ENCODE data around the gene AKR1C8. TPM values are rescaled to one million over a fixed set of nuclear protein-coding genes. Genes with fewer than 3 reads are reported as not detected.

AKR1C8 gene
- total and polyA plus RNA-seq, 12 donors, result 0.04 to 0.51 (median 0.39) TPM; not detected in 9

DNA sequence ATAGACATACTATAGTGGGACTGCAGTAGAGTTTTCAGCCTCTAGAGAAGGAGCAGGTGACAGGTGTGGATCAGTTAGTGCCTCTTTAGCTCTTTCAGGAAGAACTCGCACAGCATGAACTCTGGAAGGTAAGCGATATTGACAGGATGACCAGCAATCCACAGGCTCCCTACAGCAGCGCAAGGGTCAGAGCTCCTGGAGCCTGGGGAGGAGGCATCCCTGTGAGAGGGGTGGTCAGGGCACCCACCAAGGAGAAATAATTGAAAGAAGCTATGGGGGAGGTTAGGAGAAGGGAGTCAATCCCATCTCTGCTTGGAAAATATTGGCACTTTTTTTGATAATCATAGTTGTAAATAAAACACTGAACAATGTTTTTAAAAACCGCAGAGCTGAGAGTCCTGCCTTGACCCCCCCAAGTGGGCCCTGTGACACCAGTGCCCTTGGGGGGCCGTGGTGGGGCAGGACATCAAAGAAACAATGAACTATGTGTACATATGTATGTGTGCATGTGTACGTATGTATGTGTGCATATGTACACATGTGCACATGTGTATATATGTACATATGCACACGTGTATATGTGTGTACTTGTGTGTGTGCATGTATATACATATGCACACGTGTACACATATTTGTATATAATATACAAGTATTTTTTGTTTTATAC is 77.0 kb downstream of the AKR1C8 start:
- Histone ChIP-seq H3K36me3 (peaks cover 0 to 59% (median 15%) of the 10 kb centered on the region in 9 donors), H3K9me3 (peaks cover 0 to 5% (median 0%) of the 10 kb centered on the region in 11 donors), H3K4me3 (no peak overlapping the region), H3K27ac (no peak overlapping the region), H3K27me3 (no peaks in the 10 kb centered on the region), H3K4me1 (peaks cover 0 to 3% (median 0%) of the 10 kb centered on the region in 9 donors)
- intact Hi-C loops (cut with DNase I), result loop anchor here in 2 of 10 donors (1.0 to 10.0 kb wide), 2 partner anchors 13 to 177 kb away; no protein-coding TSS in a partner anchor
- 62 to 80% methylated on average over 8 of the region's 8 CpGs for WGBS, 2 donors
- ATAC-seq (no peak), DNase-seq (no peak)
- TF ChIP-seq, protein P1, sequence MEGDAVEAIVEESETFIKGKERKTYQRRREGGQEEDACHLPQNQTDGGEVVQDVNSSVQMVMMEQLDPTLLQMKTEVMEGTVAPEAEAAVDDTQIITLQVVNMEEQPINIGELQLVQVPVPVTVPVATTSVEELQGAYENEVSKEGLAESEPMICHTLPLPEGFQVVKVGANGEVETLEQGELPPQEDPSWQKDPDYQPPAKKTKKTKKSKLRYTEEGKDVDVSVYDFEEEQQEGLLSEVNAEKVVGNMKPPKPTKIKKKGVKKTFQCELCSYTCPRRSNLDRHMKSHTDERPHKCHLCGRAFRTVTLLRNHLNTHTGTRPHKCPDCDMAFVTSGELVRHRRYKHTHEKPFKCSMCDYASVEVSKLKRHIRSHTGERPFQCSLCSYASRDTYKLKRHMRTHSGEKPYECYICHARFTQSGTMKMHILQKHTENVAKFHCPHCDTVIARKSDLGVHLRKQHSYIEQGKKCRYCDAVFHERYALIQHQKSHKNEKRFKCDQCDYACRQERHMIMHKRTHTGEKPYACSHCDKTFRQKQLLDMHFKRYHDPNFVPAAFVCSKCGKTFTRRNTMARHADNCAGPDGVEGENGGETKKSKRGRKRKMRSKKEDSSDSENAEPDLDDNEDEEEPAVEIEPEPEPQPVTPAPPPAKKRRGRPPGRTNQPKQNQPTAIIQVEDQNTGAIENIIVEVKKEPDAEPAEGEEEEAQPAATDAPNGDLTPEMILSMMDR (IDR thresholded peaks at IDR 0.05), result no peak

DNA sequence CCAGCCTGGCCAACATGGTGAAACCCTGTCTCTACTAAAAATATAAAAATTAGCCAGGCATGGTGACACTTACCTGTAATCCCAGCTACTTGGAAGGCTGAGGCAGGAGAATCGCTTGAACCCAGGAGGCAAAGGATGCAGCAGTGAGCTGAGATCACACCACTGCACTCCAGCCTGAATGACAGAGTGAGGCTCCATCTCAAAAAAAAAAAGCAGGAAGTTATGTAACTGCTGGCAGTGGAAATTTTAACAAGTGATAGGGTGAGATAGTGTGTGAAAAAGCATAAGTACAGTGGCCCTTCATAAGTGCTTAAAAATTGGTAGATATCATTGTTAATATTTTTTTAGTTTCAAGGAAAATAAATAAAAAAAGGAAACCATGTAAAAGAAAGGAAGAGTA is 78.4 kb downstream of the AKR1C8 start:
- H3K9me3 ChIP-seq, result no peaks in the 10 kb centered on the region
- ATAC-seq (no peak), DNase-seq (no peak)
- H3K4me1 ChIP-seq, result peaks cover 0 to 3% (median 0%) of the 10 kb centered on the region in 9 donors
- no peak overlapping the region for H3K27ac ChIP-seq
- no peaks in the 10 kb centered on the region for H3K27me3 ChIP-seq
- WGBS, 2 donors, result 78 to 88% methylated on average over 1 of the region's 1 CpG
- H3K36me3 ChIP-seq, result peaks cover 0 to 69% (median 15%) of the 10 kb centered on the region in 9 donors
- TF ChIP-seq, protein P1 (IDR thresholded peaks at IDR 0.05), result no peak
- intact Hi-C loops (cut with DNase I), result loop anchor here in 1 of 10 donors (10.0 kb wide), 1 partner anchor 178 kb away; no protein-coding TSS in a partner anchor
- H3K4me3 ChIP-seq, result no peak overlapping the region

- Histone ChIP-seq H3K4me3 (no peak overlapping the region), H3K36me3 (peaks cover 0 to 79% (median 25%) of the 10 kb centered on the region in 9 donors), H3K27ac (no peak overlapping the region), H3K9me3 (no peaks in the 10 kb centered on the region), H3K27me3 (no peaks in the 10 kb centered on the region), H3K4me1 (peaks cover 0 to 3% (median 0%) of the 10 kb centered on the region in 9 donors)
- WGBS, 2 donors, result 84 to 95% methylated on average over 1 of the region's 1 CpG
- TF ChIP-seq, protein P1 (IDR thresholded peaks at IDR 0.05), result no peak
- intact Hi-C loops (cut with DNase I), result loop anchor here in 1 of 10 donors (10.0 kb wide), 1 partner anchor 179 kb away; no protein-coding TSS in a partner anchor
- ATAC-seq (peak in 1 of 8 donors; percentile 75), DNase-seq (no peak)
These were observed 79.3 kb downstream of the AKR1C8 start for GRCh38 chr10:5105626-5106025.

Other genes with a start within 250 kb of the AKR1C8 start
- 10 to 100 TPM in 8 of 10 donors, 1 to 10 TPM in 2; 6.6 to 35.2 (median 13.4) TPM for gene AKR1C1, start 221.7 kb downstream of the AKR1C8 start, total RNA-seq
- 100 to 1,000 TPM in 1 of 2 donors, 10 to 100 TPM in 1; 23.7 to 131 TPM for gene AKR1C1, start 221.7 kb downstream of the AKR1C8 start, polyA plus RNA-seq
- gene AKR1C2, start 181.3 kb downstream of the AKR1C8 start, total RNA-seq, result 10 to 100 TPM in 8 of 10 donors, 1 to 10 TPM in 2; 4.5 to 44.4 (median 20.5) TPM
- 10 to 100 TPM; 13.4 to 25.8 TPM for gene AKR1C2, start 181.3 kb downstream of the AKR1C8 start, polyA plus RNA-seq
- 10 to 100 TPM in 9 of 10 donors, 1 to 10 TPM in 1; 8.2 to 30.6 (median 18.9) TPM for gene AKR1C3, start 90.7 kb downstream of the AKR1C8 start, total RNA-seq
- 10 to 100 TPM; 23.2 to 27.8 TPM for gene AKR1C3, start 90.7 kb downstream of the AKR1C8 start, polyA plus RNA-seq
- not detected for gene AKR1C4, start 11.7 kb upstream of the AKR1C8 start, total RNA-seq
- gene AKR1C4, start 11.7 kb upstream of the AKR1C8 start, polyA plus RNA-seq, result not detected
- gene UCN3, start 179.8 kb upstream of the AKR1C8 start, total RNA-seq, result not detected
- gene UCN3, start 179.8 kb upstream of the AKR1C8 start, polyA plus RNA-seq, result not detected
- under 1 TPM in 7 of 10 donors, not detected in 3; 0.14 to 0.72 (median 0.17) TPM for gene TUBAL3, start 219.7 kb upstream of the AKR1C8 start, total RNA-seq
- gene TUBAL3, start 219.7 kb upstream of the AKR1C8 start, polyA plus RNA-seq, result under 1 TPM; 0.23 to 0.51 TPM
- gene NET1, start 227.4 kb upstream of the AKR1C8 start, total RNA-seq, result 10 to 100 TPM; 13.4 to 22.6 (median 17.6) TPM
- 1 to 10 TPM; 6.0 to 9.3 TPM for gene NET1, start 227.4 kb upstream of the AKR1C8 start, polyA plus RNA-seq